Vagina (tissue), 2 donors: ENCODE measurements around the gene LGALS3.

Source experiments
- POLR2A ChIP-seq, 2 donors: fragments of 450-650 bp; IDR thresholded peaks; one replicate each; pipeline ENCODE4 v1.6.1; 2017; ENCODE audit warnings: antibody characterized with exemption in 2 of 2, mild to moderate bottlenecking in 2 of 2, moderate library complexity in 2 of 2
- POLR2AphosphoS5 ChIP-seq, 2 donors: sonication (generic); formaldehyde crosslinking; IDR thresholded peaks; one replicate each; pipeline ENCODE4 v1.9.0; 2017; ENCODE audit warnings: antibody characterized with exemption in 2 of 2, mild to moderate bottlenecking in 2 of 2, low read depth in 1 of 2; ENCODE audit not compliant: insufficient read depth in 1 of 2
- TF ChIP-seq, protein P1 (sequence below), 3 experiments: fragments of 450-650 bp in 2 of 3; fragments of 200-600 bp in 1 of 3; sonication (generic) in 1 of 3; IDR thresholded peaks; one replicate each; pipeline ENCODE4 v1.5.1; 2017 to 2019; ENCODE audit warnings: antibody characterized with exemption in 3 of 3, mild to moderate bottlenecking in 2 of 3, moderate library complexity in 2 of 3

GRCh38 chr14:55114720-55115119 lies 14.3 kb upstream of the LGALS3 start:
- TF ChIP-seq, protein P1, sequence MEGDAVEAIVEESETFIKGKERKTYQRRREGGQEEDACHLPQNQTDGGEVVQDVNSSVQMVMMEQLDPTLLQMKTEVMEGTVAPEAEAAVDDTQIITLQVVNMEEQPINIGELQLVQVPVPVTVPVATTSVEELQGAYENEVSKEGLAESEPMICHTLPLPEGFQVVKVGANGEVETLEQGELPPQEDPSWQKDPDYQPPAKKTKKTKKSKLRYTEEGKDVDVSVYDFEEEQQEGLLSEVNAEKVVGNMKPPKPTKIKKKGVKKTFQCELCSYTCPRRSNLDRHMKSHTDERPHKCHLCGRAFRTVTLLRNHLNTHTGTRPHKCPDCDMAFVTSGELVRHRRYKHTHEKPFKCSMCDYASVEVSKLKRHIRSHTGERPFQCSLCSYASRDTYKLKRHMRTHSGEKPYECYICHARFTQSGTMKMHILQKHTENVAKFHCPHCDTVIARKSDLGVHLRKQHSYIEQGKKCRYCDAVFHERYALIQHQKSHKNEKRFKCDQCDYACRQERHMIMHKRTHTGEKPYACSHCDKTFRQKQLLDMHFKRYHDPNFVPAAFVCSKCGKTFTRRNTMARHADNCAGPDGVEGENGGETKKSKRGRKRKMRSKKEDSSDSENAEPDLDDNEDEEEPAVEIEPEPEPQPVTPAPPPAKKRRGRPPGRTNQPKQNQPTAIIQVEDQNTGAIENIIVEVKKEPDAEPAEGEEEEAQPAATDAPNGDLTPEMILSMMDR (IDR thresholded peaks at IDR 0.05): no peak
- no peak for TF ChIP-seq POLR2A (IDR thresholded peaks at IDR 0.05)
- no peak for TF ChIP-seq POLR2AphosphoS5 (IDR thresholded peaks at IDR 0.05; ENCODE audit: insufficient read depth in 1 of 2, low read depth in 1 of 2)
